Amygdala (tissue), 56 donors: ENCODE measurements around the gene DPRX.
"Not testable (repeated sequence)": the region's sequence is repeated elsewhere in the genome, so short reads cannot be mapped to it uniquely, and the experiment has no call there.

ENCODE experiments used
- DNase-seq, 56 donors: peaks; one replicate each; lab custom pipeline; 2025; lab: John Stamatoyannopoulos, UW

The DPRX gene

GRCh38 chr19:53644061-53644816 lies 12.4 kb downstream of the DPRX start:
- DNase-seq: no peak

DNA sequence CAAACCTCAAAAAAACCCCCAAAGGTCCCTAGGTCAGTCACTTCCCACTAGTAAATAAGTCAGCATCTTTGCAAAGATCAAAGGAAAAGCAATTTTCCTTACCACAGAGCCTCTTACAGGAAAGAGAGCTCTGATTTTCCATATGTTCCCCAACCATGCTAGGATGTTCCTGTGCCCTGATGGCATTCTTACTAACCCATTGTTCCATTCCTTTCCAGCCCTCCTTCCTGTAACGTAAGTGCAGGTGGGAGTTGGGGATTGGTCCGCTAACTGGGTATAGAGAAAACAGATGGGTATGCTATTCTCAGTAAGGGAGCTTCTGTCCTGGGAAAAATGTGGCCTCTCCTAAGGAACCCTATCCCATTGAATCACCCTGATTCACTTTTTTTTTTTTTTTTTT lies 14.3 kb downstream of the DPRX start:
- no peak for DNase-seq

- DNase-seq: no peak
Observed at GRCh38 chr19:53647350-53647749, 15.6 kb downstream of the DPRX start.

GRCh38 chr19:53647792-53648191 lies 16.0 kb downstream of the DPRX start:
- no peak for DNase-seq

GRCh38 chr19:53649746-53650593 lies 18.2 kb downstream of the DPRX start:
- DNase-seq: no peak

GRCh38 chr19:53652476-53652875 lies 20.7 kb downstream of the DPRX start:
- DNase-seq: no peak

DNA sequence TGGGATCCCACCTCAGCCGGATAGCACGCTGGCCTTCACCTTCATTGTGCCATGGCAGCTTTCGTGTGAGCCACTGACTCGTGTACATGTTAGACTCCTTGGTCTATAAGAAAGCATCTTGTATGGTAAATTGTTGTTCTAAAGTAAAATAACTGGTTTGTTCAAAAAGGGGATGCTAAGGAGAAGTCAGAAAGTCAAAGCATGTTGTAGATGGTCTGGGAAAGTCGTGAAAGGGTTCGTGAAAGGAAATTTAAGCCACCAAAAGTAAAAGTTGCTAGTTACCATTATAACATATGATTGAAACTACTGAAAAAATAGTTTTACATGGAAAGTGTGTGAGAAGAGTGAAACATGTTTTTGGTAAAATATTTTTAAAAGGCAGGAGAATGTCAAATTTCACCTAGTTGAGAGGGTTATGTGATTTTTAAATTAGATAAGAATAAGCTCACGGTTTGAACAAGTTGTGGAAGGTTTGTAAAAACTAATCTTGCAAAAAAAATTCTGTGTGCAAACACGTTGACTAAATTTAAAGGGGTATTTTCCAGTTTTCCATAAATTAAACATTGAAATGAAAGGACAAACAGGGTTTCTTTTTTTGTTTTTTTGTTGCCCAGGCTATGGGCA lies 23.4 kb downstream of the DPRX start:
- DNase-seq: no peak

GRCh38 chr19:53657330-53657729 lies 25.5 kb downstream of the DPRX start:
- DNase-seq: no peak

GRCh38 chr19:53657778-53658177 lies 26.0 kb downstream of the DPRX start:
- DNase-seq: no peak

DNA sequence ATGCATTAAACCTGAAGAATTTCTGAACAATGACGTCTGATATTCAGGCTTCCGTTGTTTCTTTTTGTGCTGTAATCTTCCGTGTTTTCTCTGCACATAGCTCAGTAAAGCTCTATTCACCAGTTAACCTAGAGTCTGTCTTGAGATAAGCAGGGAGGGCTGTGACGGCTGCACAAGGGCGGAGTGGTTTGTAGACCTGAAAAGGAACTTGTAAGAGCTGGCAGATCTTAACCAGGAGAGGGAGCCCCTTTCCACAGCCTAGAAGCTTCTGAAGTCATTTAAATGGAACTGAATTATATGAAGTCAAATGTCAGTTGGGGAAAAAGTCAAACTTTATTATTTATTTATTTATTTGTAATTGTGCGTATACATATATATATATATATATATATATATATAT lies 27.5 kb downstream of the DPRX start:
- DNase-seq: peak in 26 of 56 donors; percentile 0 to 49 (median 11)

GRCh38 chr19:53660584-53660983 lies 28.8 kb downstream of the DPRX start:
- DNase-seq: no peak

GRCh38 chr19:53662209-53662608 lies 30.4 kb downstream of the DPRX start:
- DNase-seq: no peak

GRCh38 chr19:53664152-53664551 lies 32.4 kb downstream of the DPRX start:
- DNase-seq: no peak

DNA sequence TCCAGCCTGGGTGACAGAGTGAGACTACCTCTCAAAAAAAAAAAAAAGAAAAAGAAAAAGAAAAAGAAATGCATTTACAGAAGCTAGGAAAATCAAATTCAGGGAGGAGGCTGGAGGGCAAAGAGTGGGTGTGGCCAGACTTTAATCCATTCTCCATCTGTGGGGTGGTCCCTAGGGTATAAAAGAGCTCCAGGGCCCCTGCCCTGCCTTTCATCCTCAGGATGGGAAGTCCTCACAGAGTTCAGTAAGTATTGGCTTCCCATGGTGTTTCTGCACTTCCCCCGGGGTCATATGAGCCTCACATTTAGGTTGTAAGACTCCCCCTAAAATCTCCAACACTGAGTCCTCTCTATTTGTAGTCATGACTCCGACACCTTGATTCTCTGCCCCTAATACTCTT lies 33.0 kb downstream of the DPRX start:
- DNase-seq: no peak

DNA sequence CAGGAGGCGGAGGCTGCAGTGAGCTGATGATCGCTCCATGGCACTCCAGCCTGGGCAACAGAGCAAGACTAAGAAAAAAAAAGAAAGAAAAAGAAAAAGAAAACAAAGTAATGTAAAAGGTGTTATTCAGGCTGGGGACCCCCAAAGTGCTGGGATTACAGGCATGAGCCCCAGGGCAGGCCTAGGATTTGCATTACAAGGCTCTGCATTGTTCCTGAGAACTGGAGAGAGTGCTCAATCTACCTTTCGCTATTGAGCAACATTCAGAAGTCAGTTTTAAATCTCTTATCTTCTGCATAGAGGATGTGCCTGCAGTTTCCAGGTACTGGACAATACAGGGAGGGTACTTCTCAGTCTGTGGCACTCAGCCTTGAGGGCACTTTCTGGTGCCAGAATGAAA lies 34.5 kb downstream of the DPRX start:
- DNase-seq: not testable (repeated sequence)

- DNase-seq: not testable (repeated sequence)
Observed at GRCh38 chr19:53668804-53669203, 37.0 kb downstream of the DPRX start.

DNA sequence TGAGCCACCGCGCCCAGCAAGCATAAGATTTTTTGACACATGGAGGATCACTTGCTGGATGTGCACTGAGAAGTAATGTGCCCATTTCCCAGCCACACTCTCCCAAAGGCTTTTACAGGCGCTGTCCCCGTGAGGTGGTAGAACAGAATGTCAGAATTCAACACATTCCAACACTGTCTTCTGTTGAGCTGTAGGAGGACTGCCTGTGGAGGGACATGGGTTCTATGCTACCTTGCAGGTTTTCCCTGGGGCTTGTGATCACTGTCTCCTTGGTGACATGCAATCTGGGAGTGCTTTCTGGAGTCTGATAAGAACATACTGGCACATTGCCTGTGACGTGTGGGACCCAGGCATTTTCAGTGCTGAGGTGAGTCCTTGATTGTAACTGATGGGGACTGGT lies 38.5 kb downstream of the DPRX start:
- DNase-seq: no peak

DNA sequence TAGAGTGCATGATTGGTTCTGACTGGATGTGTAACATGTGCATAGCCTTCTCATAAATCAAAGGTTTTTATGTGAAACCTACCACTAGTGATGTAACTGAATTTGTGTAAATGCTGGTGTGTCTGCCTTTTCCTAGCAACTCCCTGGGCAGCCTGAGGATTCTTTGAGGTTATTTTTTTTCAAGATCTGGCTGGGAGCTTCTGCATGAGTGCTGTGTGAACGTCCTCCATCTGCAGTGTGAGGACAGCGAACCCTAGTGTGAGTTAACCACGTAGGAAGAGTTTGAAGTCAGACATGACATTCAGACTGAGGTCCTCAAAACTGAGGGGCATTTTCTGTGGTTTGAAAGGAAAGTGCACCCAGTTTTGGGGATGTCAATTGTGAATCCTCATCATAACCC lies 39.9 kb downstream of the DPRX start:
- no peak for DNase-seq
